ENCODE measurements around the gene HES6.

The HES6 gene

DNA sequence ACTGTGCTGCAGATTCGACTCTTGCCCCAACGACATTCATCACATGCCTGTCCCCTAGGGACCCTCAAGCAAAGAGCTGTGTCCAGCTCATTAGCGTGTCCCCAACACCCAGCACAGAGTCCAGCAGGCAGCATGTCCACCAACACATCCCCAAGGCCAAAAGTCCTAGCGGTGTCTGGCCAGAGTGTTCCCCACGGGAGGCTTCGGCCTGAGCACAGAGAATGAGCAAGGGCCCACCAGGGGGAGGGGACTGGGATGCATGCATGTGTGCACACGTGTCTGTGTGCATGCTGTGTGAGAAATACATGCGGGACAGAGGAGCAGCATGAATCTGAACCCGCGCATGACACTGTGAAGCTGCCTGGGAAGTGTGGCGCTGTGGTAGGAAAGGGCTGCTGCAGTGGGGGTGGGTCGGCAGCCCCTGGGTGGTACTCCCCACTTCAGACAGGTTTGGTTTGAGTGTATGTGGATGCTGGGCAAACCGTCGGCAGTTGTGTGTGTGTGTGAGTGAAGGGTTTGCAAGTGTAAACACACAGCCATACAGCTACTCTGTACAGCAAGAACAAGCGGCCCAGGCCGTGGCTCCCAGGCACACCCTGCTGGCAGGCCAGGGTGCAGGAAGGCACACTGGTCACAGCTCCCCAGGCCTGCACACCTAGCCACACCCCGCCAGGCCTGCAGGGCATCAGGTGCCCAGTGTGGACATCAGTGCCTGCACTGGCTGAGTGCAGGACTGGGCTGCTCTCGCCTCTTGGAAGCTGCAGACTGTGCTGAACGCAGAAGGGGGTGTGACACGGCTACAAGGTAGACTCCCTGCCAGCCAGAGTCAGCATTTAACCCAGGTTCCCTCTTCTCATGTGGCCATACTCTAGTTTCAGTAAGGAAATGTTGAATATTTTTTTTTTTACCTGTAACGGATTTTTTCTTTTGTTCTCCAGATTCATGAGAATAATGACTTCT, 19.5 kb upstream of the HES6 start:
- H3K4me1 ChIP-seq (ENCODE audit: insufficient read depth, low read length), result no peaks in the 10 kb centered on the region
- H3K27ac ChIP-seq (ENCODE audit: low read length), result no peak overlapping the region

DNA sequence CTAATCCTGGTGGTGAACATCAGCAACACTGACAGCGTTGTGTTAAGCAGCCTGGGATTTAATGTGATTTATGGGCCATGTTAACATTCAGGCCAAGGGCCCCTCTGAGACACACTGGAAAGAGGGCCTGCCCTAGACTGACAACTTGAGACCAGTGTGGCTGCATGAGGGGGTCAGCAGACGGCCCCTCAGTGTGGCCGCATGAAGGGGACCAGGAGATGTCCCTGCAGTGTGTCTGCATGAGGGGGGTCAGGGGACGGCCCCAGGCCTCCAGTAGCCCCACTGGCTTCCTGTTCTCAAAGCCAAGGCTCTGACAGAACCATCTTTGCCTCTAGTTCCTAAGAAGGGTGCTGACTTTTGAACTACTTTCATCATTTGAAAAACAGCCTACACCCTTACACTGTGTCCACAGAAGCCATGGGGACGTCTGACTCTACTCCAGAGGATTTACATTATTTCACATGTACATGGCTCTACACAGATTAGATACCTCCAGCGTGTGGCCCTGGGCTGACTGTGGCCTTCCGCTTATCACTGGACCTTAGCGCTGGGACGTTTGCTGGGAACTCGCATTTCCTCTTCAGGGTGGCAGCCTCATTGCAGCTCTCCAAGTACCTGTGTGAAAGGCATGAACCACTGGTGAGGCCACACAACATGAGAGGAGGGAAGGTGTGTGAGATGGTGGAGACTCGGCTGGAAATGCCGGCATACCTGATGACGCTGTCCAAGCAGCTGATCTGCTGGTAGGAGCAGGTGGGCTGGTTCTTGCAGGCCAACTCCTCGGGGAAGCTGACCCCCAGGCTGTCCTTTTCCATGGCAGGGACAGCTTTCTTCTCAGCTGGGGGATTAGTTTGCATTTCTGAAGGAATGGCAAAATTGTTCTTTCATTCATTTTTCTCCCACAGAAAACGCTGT, 18.2 kb upstream of the HES6 start:
- no peak overlapping the region for H3K4me3 ChIP-seq (ENCODE audit: low read length)
- no peak overlapping the region for H3K27ac ChIP-seq (ENCODE audit: low read length)
- H3K36me3 ChIP-seq (ENCODE audit: insufficient read depth, low read depth, low read length), result peaks cover 13% of the 10 kb centered on the region; the same call in 1 of the 2 replicates
- no peaks in the 10 kb centered on the region for H3K9me3 ChIP-seq (ENCODE audit: insufficient read depth, low read depth, low read length)
- no peaks in the 10 kb centered on the region for H3K27me3 ChIP-seq (ENCODE audit: insufficient read depth, low read length)
- H3K9ac ChIP-seq (ENCODE audit: low read depth, low read length), result no peak overlapping the region
- H3K4me1 ChIP-seq (ENCODE audit: insufficient read depth, low read length), result no peaks in the 10 kb centered on the region

More for the DNA sequence above, 19.5 kb upstream of the HES6 start:
- peaks cover 13% of the 10 kb centered on the region; the same call in 1 of the 2 replicates for H3K36me3 ChIP-seq (ENCODE audit: insufficient read depth, low read depth, low read length)
- no peaks in the 10 kb centered on the region for H3K9me3 ChIP-seq (ENCODE audit: insufficient read depth, low read depth, low read length)
- no peak overlapping the region for H3K4me3 ChIP-seq (ENCODE audit: low read length)
- no peaks in the 10 kb centered on the region for H3K27me3 ChIP-seq (ENCODE audit: insufficient read depth, low read length)
- no peak overlapping the region for H3K9ac ChIP-seq (ENCODE audit: low read depth, low read length)

DNA sequence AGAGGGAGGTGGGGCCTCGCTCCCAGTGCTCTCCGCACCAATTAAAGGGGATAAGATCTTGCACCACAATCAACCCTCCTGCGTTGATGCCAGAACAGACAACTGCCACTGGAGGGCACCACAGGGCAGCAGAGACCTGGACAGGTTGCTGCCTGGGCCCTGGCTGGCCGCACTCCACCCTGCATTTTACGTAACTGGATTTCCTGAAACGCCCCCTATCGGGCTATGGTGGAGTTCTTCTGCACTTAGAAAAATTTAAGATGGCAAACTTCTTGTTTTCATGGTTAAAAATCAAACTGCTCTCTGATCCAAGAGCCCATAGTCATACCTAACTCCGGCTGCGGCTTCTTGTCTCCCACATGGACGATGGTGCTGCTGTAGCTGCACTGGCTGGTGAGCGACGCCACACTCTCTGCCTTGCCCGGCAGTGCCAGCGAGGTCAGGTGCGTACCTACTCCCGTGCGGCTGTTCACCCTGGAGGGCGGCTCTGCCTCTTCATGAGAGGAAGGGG, 16.8 kb upstream of the HES6 start:
- H3K27me3 ChIP-seq (ENCODE audit: insufficient read depth, low read length), result no peaks in the 10 kb centered on the region
- peaks cover 13% of the 10 kb centered on the region; the same call in 1 of the 2 replicates for H3K36me3 ChIP-seq (ENCODE audit: insufficient read depth, low read depth, low read length)
- H3K4me1 ChIP-seq (ENCODE audit: insufficient read depth, low read length), result no peaks in the 10 kb centered on the region
- no peak overlapping the region for H3K4me3 ChIP-seq (ENCODE audit: low read length)
- no peaks in the 10 kb centered on the region for H3K9me3 ChIP-seq (ENCODE audit: insufficient read depth, low read depth, low read length)
- H3K9ac ChIP-seq (ENCODE audit: low read depth, low read length), result no peak overlapping the region
- no peak overlapping the region for H3K27ac ChIP-seq (ENCODE audit: low read length)

DNA sequence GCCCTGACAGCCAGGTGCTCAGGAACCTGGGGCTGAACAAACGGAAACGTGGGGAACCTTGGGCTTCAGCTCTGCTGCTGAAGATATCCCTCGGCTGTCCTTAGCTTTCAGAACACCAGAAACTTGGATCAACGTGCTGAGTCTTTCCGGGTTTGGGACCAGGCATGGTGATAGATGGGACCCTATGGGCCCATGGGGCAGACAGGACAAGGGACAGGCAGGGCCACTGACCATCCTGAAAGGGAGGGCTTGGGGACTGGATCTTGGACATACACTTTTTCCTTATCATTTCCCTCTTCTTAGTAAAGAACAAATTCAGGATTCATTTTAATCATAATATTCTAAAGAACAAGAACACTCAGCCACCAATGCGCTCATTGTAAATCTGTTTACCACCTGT, 16.3 kb upstream of the HES6 start:
- Histone ChIP-seq H3K4me1 (ENCODE audit: insufficient read depth, low read length) (no peaks in the 10 kb centered on the region), H3K36me3 (ENCODE audit: insufficient read depth, low read depth, low read length) (peaks cover 13% of the 10 kb centered on the region; the same call in 1 of the 2 replicates), H3K9ac (ENCODE audit: low read depth, low read length) (no peak overlapping the region), H3K27ac (ENCODE audit: low read length) (no peak overlapping the region), H3K27me3 (ENCODE audit: insufficient read depth, low read length) (no peaks in the 10 kb centered on the region), H3K9me3 (ENCODE audit: insufficient read depth, low read depth, low read length) (no peaks in the 10 kb centered on the region), H3K4me3 (ENCODE audit: low read length) (no peak overlapping the region)

DNA sequence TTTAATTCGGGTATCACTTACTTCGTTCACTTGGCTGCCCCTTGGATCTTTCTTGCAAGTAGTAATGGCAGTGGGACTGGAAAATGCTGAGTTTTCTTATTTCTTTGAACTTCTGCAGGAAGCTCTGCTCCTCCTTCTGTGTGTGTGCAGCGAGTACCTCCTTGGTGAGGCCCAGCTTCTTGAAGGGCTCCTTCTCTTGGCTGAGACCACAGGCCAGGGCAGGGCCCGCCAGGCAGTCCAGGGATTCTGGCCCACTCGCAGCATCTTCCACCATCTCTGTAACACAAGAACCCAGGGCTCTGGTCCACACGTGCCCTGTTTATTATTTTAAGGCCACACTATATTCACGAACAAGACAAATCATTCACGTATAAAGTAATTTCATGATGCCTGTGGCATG, 15.8 kb upstream of the HES6 start:
- H3K27ac ChIP-seq (ENCODE audit: low read length), result no peak overlapping the region
- no peaks in the 10 kb centered on the region for H3K27me3 ChIP-seq (ENCODE audit: insufficient read depth, low read length)
- peaks cover 13% of the 10 kb centered on the region; the same call in 1 of the 2 replicates for H3K36me3 ChIP-seq (ENCODE audit: insufficient read depth, low read depth, low read length)
- no peak overlapping the region for H3K4me3 ChIP-seq (ENCODE audit: low read length)
- no peaks in the 10 kb centered on the region for H3K4me1 ChIP-seq (ENCODE audit: insufficient read depth, low read length)
- no peak overlapping the region for H3K9ac ChIP-seq (ENCODE audit: low read depth, low read length)
- no peaks in the 10 kb centered on the region for H3K9me3 ChIP-seq (ENCODE audit: insufficient read depth, low read depth, low read length)

DNA sequence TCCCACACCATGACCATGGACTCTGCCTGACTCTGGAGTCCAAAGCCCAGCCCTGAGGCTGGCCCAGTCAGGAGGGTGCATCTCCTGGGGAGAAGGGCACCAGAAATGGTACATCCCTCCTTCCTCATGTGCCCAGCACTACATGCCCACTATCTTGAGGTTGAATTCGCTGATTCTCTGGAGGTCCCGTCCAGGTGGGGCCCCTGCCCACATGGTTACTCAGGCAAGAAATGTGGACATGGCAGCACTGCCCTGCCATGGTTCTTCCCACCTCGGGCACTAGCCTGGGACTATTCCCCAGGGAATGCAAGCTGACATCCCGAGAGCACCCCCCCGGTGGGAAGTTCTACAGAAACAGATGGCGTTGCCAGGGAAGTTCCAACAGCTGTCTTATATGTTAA, 15.3 kb upstream of the HES6 start:
- Histone ChIP-seq H3K4me3 (ENCODE audit: low read length) (no peak overlapping the region), H3K27me3 (ENCODE audit: insufficient read depth, low read length) (no peaks in the 10 kb centered on the region), H3K9ac (ENCODE audit: low read depth, low read length) (no peak overlapping the region), H3K27ac (ENCODE audit: low read length) (no peak overlapping the region), H3K4me1 (ENCODE audit: insufficient read depth, low read length) (no peaks in the 10 kb centered on the region), H3K36me3 (ENCODE audit: insufficient read depth, low read depth, low read length) (peaks cover 13% of the 10 kb centered on the region; the same call in 1 of the 2 replicates), H3K9me3 (ENCODE audit: insufficient read depth, low read depth, low read length) (no peaks in the 10 kb centered on the region)

DNA sequence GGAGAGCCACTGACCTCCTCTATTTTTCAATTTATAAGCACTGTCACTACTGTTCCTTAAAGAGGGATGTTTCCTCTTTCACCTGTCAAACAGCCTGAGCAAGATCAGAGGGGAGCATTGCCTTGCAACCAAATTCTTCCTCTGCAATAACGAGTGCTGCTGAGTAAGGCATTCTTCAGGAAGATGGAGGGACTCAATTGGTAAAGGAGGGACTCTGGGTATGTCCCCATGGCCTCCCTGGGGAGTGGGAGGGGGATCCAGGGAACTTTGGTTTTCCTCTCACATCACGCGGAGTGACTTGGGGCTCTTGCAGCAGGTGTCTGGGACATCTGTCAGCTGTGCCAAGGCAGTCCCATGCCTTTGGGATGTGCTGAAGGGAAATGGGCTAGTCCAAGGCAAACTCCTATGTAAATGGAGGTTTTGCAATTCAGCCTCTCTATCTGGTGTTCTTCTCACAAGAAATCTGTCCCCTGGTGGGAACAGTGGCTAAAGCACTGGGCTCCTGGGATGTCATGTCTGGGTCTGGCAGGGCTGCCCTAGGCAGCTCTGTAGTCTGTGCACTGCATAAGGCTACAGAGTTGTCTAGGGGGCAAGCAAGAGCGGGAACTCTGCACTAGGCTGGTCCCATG, 14.4 kb upstream of the HES6 start:
- no peaks in the 10 kb centered on the region for H3K4me1 ChIP-seq (ENCODE audit: insufficient read depth, low read length)
- H3K9me3 ChIP-seq (ENCODE audit: insufficient read depth, low read depth, low read length), result no peaks in the 10 kb centered on the region
- no peak overlapping the region for H3K27ac ChIP-seq (ENCODE audit: low read length)
- H3K36me3 ChIP-seq (ENCODE audit: insufficient read depth, low read depth, low read length), result peaks cover 13% of the 10 kb centered on the region; the same call in 1 of the 2 replicates
- H3K9ac ChIP-seq (ENCODE audit: low read depth, low read length), result no peak overlapping the region
- no peak overlapping the region for H3K4me3 ChIP-seq (ENCODE audit: low read length)
- H3K27me3 ChIP-seq (ENCODE audit: insufficient read depth, low read length), result no peaks in the 10 kb centered on the region

DNA sequence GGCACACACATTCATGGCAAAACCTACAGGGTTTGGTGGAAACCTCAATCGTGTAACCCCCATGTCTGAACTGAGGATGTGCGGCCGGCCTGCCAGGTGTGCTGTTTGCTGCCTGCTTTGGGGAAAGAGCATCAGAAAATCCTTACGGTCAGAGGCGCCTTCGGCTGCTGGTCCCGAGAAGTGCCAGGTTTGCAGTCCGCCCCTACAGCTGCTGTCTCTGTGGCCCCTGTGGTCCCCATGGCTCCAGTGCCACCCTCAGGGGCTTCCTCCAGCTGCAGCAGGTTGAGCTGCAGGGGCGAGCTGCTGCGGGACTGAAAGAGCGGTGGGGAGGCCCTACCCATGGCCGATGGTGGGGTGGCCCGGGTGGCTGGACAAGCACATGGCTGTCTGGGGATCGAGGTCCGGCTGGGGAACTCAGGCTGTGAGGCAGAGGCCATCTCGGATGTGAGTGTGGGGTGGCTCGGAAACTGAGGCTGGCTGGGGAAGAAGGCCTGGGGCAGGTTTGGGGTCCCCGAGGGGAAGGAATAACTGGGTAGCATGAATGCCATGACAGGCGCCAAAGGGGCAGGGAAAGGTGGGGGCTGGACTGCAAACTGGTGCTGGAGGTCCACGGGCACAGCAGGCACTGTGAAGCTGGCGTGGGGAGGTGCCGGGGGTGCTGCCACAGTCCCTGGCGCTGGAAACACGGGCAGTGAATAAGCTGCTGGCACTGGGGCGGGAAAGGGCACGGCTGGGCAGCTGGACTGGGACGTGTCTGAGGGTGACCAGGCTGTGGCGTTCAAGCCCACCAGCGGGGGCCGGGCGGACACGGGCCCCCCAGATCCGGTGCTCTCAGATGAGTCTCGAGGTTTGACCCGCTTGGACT, 13.2 kb upstream of the HES6 start:
- H3K4me3 ChIP-seq (ENCODE audit: low read length), result no peak overlapping the region
- H3K27me3 ChIP-seq (ENCODE audit: insufficient read depth, low read length), result no peaks in the 10 kb centered on the region
- H3K4me1 ChIP-seq (ENCODE audit: insufficient read depth, low read length), result no peaks in the 10 kb centered on the region
- H3K9me3 ChIP-seq (ENCODE audit: insufficient read depth, low read depth, low read length), result no peaks in the 10 kb centered on the region
- peaks cover 13% of the 10 kb centered on the region; the same call in 1 of the 2 replicates for H3K36me3 ChIP-seq (ENCODE audit: insufficient read depth, low read depth, low read length)
- no peak overlapping the region for H3K9ac ChIP-seq (ENCODE audit: low read depth, low read length)
- no peak overlapping the region for H3K27ac ChIP-seq (ENCODE audit: low read length)

DNA sequence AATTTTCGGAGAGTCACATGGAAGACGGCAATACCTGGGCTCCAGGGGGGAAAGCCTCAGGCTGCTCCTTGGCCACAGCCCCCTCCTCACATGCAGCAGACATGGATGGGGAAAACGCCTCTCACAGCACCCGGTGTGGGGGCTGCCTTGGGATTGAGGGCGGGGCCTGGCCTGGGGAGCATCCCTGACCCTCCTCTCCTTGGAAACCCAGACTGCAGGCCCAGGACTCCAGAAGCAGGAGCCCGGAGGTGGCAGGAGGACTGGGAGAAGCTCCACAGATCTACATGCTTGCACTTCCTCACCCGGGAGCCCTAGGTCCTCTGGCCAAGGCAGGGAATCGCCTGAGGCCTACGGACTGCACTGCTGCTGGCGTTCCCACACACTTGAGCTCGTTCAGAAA, 12.1 kb upstream of the HES6 start:
- no peaks in the 10 kb centered on the region for H3K4me1 ChIP-seq (ENCODE audit: insufficient read depth, low read length)
- H3K9ac ChIP-seq (ENCODE audit: low read depth, low read length), result no peak overlapping the region
- no peaks in the 10 kb centered on the region for H3K9me3 ChIP-seq (ENCODE audit: insufficient read depth, low read depth, low read length)
- H3K27me3 ChIP-seq (ENCODE audit: insufficient read depth, low read length), result no peaks in the 10 kb centered on the region
- peaks cover 13% of the 10 kb centered on the region; the same call in 1 of the 2 replicates for H3K36me3 ChIP-seq (ENCODE audit: insufficient read depth, low read depth, low read length)
- H3K27ac ChIP-seq (ENCODE audit: low read length), result no peak overlapping the region
- H3K4me3 ChIP-seq (ENCODE audit: low read length), result no peak overlapping the region

DNA sequence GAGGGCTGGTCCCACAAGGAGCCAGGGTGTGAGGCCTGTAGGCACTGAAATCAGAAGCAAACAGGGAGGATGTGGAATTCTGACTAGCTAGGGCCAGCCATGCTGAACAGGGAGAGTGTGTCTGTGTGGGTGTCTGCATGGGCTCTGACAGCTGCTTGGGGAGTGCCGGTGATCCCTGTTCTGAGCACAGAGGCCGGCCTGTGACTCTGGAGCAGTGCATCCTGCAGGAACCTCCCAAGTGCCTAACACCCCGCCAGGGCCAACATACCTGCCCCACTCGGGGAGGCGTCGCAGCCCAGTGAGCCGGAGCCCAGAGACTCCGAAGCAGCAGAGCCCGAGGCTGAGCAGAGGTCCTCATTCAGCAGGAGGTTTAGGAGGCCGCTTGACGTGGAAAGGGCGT, 11.5 kb upstream of the HES6 start:
- Histone ChIP-seq H3K36me3 (ENCODE audit: insufficient read depth, low read depth, low read length) (peaks cover 13% of the 10 kb centered on the region; the same call in 1 of the 2 replicates), H3K27me3 (ENCODE audit: insufficient read depth, low read length) (no peaks in the 10 kb centered on the region), H3K4me3 (ENCODE audit: low read length) (no peak overlapping the region), H3K27ac (ENCODE audit: low read length) (no peak overlapping the region), H3K9me3 (ENCODE audit: insufficient read depth, low read depth, low read length) (no peaks in the 10 kb centered on the region), H3K4me1 (ENCODE audit: insufficient read depth, low read length) (no peaks in the 10 kb centered on the region), H3K9ac (ENCODE audit: low read depth, low read length) (no peak overlapping the region)
